Activated CD4-positive, alpha-beta memory T cell treated with anti-CD3 and anti-CD28 coated beads for 36 hours (primary cell): Measurements from ENCODE around the gene ATP6V1F. TPM values are rescaled to one million over a fixed set of nuclear protein-coding genes. Genes with fewer than 3 reads are reported as not detected.

ENCODE experiments used
- CTCF ChIA-PET: fragments of 350-600 bp; sonication (Branson Sonifier 250); formaldehyde crosslinking; loops from one replicate; lab custom pipeline; 2021; ENCODE audit warnings: antibody characterized with exemption, inconsistent platforms; lab: Charles Lee
- POLR2A ChIA-PET: fragments of 350-600 bp; sonication (Branson Sonifier 250); formaldehyde crosslinking; loops from one replicate; lab custom pipeline; 2021; ENCODE audit warnings: antibody characterized with exemption; lab: Charles Lee
- DNase-seq: peaks from one replicate; pipeline ENCODE4 v3.0.0-alpha.2; 2020
- H3K27ac Mint-ChIP-seq: one replicate; pipeline ENCODE4 v1.8.0; 2021; ENCODE audit warnings: mixed read lengths
- H3K27me3 Mint-ChIP-seq: one replicate; pipeline ENCODE4 v1.8.0; 2021; ENCODE audit warnings: mixed read lengths
- H3K36me3 Mint-ChIP-seq: one replicate; pipeline ENCODE4 v1.8.0; 2021; ENCODE audit warnings: mixed read lengths
- H3K4me1 Mint-ChIP-seq: one replicate; pipeline ENCODE4 v1.8.0; 2021; ENCODE audit warnings: low read depth, mixed read lengths
- H3K4me3 Mint-ChIP-seq: one replicate; pipeline ENCODE4 v1.8.0; 2021; ENCODE audit warnings: mild to moderate bottlenecking, mixed read lengths
- H3K9me3 Mint-ChIP-seq: one replicate; pipeline ENCODE4 v1.8.0; 2021; ENCODE audit warnings: mixed read lengths
- intact Hi-C: fragments of 100-400 bp; cut with micrococcal nuclease; formaldehyde crosslinking; loops from one replicate; pipeline ENCODE4 v1.15.1; 2023
- total RNA-seq, 2 experiments: library from RNA; stranded (reverse); gene quantifications; one replicate each; pipeline ENCODE4 v1.2.3, GENCODE V29; 2021

The ATP6V1F gene
- total RNA-seq, 2 experiments from 2014 or later = 113 to 117 TPM

DNA sequence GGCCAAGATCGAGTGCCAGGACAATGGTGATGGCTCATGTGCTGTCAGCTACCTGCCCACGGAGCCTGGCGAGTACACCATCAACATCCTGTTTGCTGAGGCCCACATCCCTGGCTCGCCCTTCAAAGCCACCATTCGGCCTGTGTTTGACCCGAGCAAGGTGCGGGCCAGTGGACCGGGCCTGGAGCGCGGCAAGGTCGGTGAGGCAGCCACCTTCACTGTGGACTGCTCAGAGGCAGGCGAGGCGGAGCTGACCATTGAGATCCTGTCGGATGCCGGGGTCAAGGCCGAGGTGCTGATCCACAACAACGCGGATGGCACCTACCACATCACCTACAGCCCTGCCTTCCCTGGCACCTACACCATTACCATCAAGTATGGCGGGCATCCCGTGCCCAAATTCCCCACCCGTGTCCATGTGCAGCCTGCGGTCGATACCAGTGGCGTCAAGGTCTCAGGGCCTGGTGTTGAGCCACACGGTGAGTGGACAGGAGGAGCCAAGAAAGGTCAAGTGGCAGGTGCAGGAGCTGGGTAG lies 17.8 kb upstream of the ATP6V1F start:
- Mint-ChIP-seq H3K4me1 (peaks cover 5% of the 10 kb centered on the region), H3K27ac (no peak overlapping the region), H3K36me3 (no peaks in the 10 kb centered on the region), H3K27me3 (no peaks in the 10 kb centered on the region), H3K9me3 (no peaks in the 10 kb centered on the region), H3K4me3 (no peak overlapping the region)
- DNase-seq = no peak
- CTCF ChIA-PET = interaction anchor here (4.7 kb wide), 1 partner anchor 39 kb away, joined by 27 read pairs; no protein-coding TSS in a partner anchor
- POLR2A ChIA-PET = no interaction called here
- intact Hi-C loops = no loop called here

DNA sequence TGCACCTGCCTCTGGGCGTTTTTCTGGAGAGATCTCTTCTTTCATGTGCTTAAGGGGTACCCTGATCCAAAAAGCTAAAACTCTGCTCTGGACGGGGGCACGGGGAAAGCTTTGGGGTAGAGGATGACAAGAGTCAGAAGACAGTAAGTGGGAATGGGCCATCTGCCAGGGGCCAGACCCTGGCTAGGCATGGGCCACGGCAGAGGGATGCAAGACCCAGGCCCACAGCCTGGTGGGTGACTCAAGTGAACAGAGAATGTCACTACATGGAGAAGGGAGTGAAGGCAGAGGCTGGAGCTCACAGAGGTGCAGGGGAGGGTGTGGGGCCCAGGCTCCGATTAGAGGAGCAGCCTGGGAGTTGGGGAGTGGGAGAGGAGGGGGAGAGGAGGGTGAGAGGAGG lies 17.2 kb upstream of the ATP6V1F start:
- Mint-ChIP-seq H3K9me3 (no peaks in the 10 kb centered on the region), H3K27me3 (no peaks in the 10 kb centered on the region), H3K4me3 (no peak overlapping the region), H3K36me3 (no peaks in the 10 kb centered on the region), H3K4me1 (peaks cover 5% of the 10 kb centered on the region), H3K27ac (no peak overlapping the region)
- CTCF ChIA-PET = no interaction called here
- intact Hi-C loops = no loop called here
- POLR2A ChIA-PET = no interaction called here
- no peak for DNase-seq

DNA sequence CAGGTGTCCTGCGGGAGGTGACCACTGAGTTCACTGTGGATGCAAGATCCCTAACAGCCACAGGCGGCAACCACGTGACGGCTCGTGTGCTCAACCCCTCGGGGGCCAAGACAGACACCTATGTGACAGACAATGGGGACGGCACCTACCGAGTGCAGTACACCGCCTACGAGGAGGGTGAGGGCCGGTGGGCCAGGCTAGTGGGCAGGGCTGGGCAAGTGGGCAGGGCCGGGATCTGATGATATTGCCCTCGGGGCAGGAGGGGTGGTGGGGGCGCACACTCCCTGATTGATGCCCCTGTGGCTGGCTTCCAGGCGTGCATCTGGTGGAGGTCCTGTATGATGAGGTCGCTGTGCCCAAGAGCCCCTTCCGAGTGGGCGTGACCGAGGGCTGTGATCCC lies 16.7 kb upstream of the ATP6V1F start:
- ChIA-PET POLR2A (no interaction called here), CTCF (no interaction called here)
- no peak for DNase-seq
- Mint-ChIP-seq H3K4me1 (peaks cover 5% of the 10 kb centered on the region), H3K27me3 (no peaks in the 10 kb centered on the region), H3K4me3 (no peak overlapping the region), H3K27ac (no peak overlapping the region), H3K9me3 (no peaks in the 10 kb centered on the region), H3K36me3 (no peaks in the 10 kb centered on the region)
- intact Hi-C loops = no loop called here

- Mint-ChIP-seq H3K9me3 (no peaks in the 10 kb centered on the region), H3K4me1 (peaks cover 3% of the 10 kb centered on the region), H3K36me3 (no peaks in the 10 kb centered on the region), H3K4me3 (no peak overlapping the region), H3K27ac (no peak overlapping the region), H3K27me3 (no peaks in the 10 kb centered on the region)
- POLR2A ChIA-PET = no interaction called here
- intact Hi-C loops = no loop called here
- DNase-seq = no peak
- CTCF ChIA-PET = no interaction called here
These were observed 15.7 kb upstream of the ATP6V1F start for GRCh38 chr7:128846781-128847444.

GRCh38 chr7:128847721-128848211 lies 14.9 kb upstream of the ATP6V1F start:
- Mint-ChIP-seq H3K36me3 (no peaks in the 10 kb centered on the region), H3K9me3 (no peaks in the 10 kb centered on the region), H3K27me3 (no peaks in the 10 kb centered on the region), H3K4me1 (no peaks in the 10 kb centered on the region), H3K27ac (no peak overlapping the region), H3K4me3 (no peak overlapping the region)
- CTCF ChIA-PET = no interaction called here
- no peak for DNase-seq
- POLR2A ChIA-PET = no interaction called here
- intact Hi-C loops = no loop called here

DNA sequence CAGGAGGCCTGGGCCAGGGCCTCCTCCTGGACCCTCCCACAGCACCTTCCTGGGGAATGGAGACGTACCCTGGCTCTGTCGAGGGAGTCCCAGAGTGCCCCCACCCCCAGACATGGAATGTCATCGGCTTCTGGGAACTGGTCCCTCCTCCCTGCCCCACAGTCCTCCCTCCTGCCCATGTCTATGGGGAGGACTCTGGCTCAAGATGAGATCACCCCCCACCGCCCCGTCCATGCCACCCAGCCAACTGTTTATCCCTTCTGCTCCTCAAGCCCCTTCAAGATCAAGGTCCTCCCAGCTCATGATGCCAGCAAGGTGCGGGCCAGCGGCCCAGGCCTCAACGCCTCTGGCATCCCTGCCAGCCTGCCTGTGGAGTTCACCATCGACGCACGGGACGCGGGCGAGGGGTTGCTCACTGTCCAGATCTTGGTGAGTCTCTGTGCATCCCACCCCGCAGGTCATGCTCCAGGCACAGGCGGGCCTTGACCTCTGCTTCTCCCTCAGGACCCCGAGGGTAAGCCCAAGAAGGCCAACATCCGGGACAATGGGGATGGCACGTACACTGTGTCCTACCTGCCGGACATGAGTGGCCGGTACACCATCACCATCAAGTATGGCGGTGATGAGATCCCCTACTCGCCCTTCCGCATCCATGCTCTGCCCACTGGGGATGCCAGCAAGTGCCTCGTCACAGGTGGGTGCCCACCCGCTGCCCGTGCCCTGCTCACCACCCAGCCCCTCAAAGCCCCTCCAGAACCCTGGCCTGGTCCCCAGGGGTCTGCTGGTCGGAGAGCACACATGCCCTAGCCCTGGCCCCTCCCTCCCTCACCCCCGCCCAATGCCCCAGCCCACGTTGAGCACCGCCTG lies 14.1 kb upstream of the ATP6V1F start:
- no peak for DNase-seq
- CTCF ChIA-PET = no interaction called here
- H3K27me3 Mint-ChIP-seq = no peaks in the 10 kb centered on the region
- POLR2A ChIA-PET = no interaction called here
- no peak overlapping the region for H3K27ac Mint-ChIP-seq
- H3K36me3 Mint-ChIP-seq = no peaks in the 10 kb centered on the region
- H3K4me1 Mint-ChIP-seq = no peaks in the 10 kb centered on the region
- intact Hi-C loops = no loop called here
- H3K9me3 Mint-ChIP-seq = no peaks in the 10 kb centered on the region
- H3K4me3 Mint-ChIP-seq = no peak overlapping the region

DNA sequence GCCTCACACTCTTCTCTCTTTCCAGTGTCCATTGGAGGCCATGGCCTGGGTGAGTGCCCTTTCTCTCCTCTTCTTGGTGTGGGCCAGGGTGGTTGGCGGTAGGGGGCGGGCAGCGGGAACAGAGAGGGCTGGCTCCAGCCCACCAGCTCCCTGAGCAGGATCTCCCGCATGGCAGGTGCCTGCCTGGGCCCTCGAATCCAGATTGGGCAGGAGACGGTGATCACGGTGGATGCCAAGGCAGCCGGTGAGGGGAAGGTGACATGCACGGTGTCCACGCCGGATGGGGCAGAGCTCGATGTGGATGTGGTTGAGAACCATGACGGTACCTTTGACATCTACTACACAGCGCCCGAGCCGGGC lies 13.5 kb upstream of the ATP6V1F start:
- CTCF ChIA-PET = no interaction called here
- POLR2A ChIA-PET = no interaction called here
- H3K27me3 Mint-ChIP-seq = no peaks in the 10 kb centered on the region
- H3K36me3 Mint-ChIP-seq = no peaks in the 10 kb centered on the region
- intact Hi-C loops = no loop called here
- H3K4me3 Mint-ChIP-seq = no peak overlapping the region
- H3K4me1 Mint-ChIP-seq = no peaks in the 10 kb centered on the region
- DNase-seq = no peak
- H3K9me3 Mint-ChIP-seq = no peaks in the 10 kb centered on the region
- H3K27ac Mint-ChIP-seq = no peak overlapping the region

GRCh38 chr7:128849804-128850490 lies 12.7 kb upstream of the ATP6V1F start:
- no peak for DNase-seq
- ChIA-PET POLR2A (no interaction called here), CTCF (interaction anchor here (0.9 kb wide), 1 partner anchor 34 kb away, joined by 3 read pairs; no protein-coding TSS in a partner anchor)
- Mint-ChIP-seq H3K36me3 (no peaks in the 10 kb centered on the region), H3K9me3 (no peaks in the 10 kb centered on the region), H3K4me1 (no peaks in the 10 kb centered on the region), H3K27ac (no peak overlapping the region), H3K4me3 (no peak overlapping the region), H3K27me3 (no peaks in the 10 kb centered on the region)
- intact Hi-C loops = no loop called here

DNA sequence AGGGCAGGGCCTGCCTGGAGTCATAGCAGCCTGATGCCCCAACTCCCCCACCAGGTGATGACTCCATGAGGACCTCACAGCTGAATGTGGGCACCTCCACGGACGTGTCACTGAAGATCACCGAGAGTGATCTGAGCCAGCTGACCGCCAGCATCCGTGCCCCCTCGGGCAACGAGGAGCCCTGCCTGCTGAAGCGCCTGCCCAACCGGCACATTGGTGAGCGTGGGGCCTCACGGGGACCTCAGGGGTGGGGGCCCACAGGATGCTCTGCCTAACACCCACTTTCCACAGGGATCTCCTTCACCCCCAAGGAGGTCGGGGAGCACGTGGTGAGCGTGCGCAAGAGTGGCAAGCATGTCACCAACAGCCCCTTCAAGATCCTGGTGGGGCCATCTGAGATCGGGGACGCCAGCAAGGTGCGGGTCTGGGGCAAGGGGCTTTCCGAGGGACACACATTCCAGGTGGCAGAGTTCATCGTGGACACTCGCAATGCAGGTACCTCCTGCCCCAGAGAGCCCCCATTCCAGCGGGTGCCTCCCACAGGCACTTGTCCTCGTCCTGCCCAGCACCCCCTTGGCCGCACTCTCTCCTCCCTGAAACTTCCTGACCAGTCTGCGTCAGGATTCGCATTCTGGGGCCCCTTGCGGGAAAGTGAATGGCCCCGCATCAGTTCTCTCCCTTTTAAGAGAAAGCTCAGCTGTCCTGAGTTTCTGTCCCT lies 10.0 kb upstream of the ATP6V1F start:
- Mint-ChIP-seq H3K4me3 (no peak overlapping the region), H3K27ac (no peak overlapping the region), H3K9me3 (no peaks in the 10 kb centered on the region), H3K36me3 (no peaks in the 10 kb centered on the region), H3K4me1 (no peaks in the 10 kb centered on the region), H3K27me3 (no peaks in the 10 kb centered on the region)
- no peak for DNase-seq
- CTCF ChIA-PET = no interaction called here
- POLR2A ChIA-PET = no interaction called here
- intact Hi-C loops = no loop called here

DNA sequence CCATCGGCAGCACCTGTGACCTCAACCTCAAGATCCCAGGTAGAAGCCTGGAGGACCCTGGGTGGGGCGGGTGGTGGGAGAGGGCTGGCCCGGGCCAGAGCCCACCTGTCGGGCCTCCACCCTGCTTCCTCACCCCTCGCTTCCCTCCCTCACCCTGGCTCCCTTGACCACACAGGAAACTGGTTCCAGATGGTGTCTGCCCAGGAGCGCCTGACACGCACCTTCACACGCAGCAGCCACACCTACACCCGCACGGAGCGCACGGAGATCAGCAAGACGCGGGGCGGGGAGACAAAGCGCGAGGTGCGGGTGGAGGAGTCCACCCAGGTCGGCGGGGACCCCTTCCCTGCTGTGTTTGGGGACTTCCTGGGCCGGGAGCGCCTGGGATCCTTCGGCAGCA lies 8.9 kb upstream of the ATP6V1F start:
- Mint-ChIP-seq H3K4me1 (no peaks in the 10 kb centered on the region), H3K27ac (no peak overlapping the region), H3K27me3 (no peaks in the 10 kb centered on the region), H3K36me3 (no peaks in the 10 kb centered on the region), H3K4me3 (no peak overlapping the region), H3K9me3 (no peaks in the 10 kb centered on the region)
- no peak for DNase-seq
- intact Hi-C loops = no loop called here
- CTCF ChIA-PET = no interaction called here
- POLR2A ChIA-PET = no interaction called here

- Mint-ChIP-seq H3K9me3 (no peaks in the 10 kb centered on the region), H3K27me3 (no peaks in the 10 kb centered on the region), H3K4me3 (no peak overlapping the region), H3K4me1 (no peaks in the 10 kb centered on the region), H3K27ac (no peak overlapping the region), H3K36me3 (no peaks in the 10 kb centered on the region)
- DNase-seq = no peak
- POLR2A ChIA-PET = no interaction called here
- intact Hi-C loops = no loop called here
- CTCF ChIA-PET = no interaction called here
These were observed 8.3 kb upstream of the ATP6V1F start for GRCh38 chr7:128854396-128854795.

DNA sequence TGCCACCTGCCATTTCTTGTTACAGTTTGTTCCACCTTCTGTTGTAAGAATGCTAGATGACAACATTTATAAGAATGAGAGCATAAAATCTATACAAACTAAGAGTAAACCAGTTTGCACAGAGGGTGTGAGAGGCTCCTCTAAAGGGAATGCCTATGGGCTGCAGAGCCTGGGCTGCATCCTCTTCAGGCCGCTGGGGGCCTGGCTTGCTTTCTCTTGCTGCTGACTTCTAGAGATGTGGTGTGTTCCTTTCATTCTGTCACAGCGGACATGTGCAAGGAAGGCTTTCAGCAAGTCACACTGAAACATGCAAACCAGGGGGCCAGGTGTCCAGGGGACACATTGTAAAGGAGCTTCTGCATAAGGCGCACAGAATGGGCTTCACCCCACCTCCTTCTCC lies 7.1 kb upstream of the ATP6V1F start:
- Mint-ChIP-seq H3K27ac (no peak overlapping the region), H3K36me3 (no peaks in the 10 kb centered on the region), H3K9me3 (no peaks in the 10 kb centered on the region), H3K4me1 (no peaks in the 10 kb centered on the region), H3K4me3 (no peak overlapping the region), H3K27me3 (no peaks in the 10 kb centered on the region)
- ChIA-PET CTCF (no interaction called here), POLR2A (no interaction called here)
- no peak for DNase-seq
- intact Hi-C loops = no loop called here
